HG03159 (cell line): Measurements from ENCODE around the gene TTC28.

ENCODE experiments used
- ATAC-seq: cut with Tn5 transposase; IDR thresholded peaks from one replicate; pipeline ENCODE4 v1.9.1; 2021; ENCODE audit warnings: mild to moderate bottlenecking, moderate library complexity; ENCODE audit not compliant: unreplicated experiment

The TTC28 gene

GRCh38 chr22:28314959-28315358 lies 364.7 kb downstream of the TTC28 start:
- no peak for ATAC-seq

DNA sequence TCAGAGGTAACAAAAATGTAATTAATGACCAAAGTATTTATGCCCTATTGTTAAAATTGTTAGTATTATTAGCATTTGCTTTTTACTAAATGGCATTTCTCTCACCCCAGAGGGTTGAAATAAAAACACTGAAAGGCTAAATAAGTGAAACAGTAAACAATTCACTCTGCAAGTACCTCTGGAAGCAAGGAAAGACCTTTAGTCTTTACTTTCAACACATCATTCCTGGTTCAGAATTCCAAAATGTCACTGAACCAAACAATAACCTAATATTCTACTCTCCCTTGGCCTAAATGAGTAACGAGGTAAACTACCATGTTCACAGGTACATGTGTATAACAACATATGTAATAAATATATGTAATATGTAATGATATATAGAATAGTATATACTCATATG lies 369.3 kb downstream of the TTC28 start:
- no peak for ATAC-seq

DNA sequence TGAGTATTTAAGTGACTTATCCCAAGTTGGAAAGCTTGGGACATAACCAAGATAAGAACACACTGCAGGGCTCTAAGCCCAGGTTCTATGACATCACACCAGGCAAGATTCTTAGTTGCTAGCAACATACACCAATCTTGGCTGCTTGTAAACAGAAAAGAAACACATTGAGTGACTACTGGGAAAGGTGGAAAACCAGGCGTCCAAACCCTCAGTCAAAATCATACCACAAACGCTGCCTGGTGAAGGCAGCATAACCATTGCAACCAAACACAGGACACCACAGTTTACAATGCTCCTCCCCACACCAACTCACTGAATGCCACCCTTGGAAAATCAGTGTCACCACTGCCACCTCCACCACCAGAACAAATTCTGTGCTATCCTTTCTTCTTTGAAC lies 379.9 kb downstream of the TTC28 start:
- ATAC-seq: no peak

DNA sequence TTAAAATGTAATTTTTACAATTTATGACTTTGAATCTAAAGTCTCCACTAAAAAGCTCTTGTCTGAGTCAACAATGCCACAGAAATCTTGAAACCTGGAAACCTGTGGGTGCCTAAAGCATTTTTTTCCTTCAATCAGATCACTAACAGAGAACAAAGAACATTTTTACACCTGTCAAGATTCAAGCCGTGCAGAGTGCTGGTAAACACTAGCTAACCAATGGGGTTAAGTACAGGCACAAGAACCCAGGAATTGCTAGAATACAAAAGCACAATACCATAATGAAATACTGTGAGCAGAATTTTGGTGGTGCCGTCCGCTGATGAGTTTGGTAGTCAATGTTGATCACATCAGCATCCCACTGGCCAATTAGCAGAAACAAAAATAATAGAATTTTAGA lies 380.3 kb downstream of the TTC28 start:
- no peak for ATAC-seq

- ATAC-seq: no peak
Measured at GRCh38 chr22:28297504-28297903, 382.1 kb downstream of the TTC28 start.

GRCh38 chr22:28296452-28296851 lies 383.2 kb downstream of the TTC28 start:
- no peak for ATAC-seq

DNA sequence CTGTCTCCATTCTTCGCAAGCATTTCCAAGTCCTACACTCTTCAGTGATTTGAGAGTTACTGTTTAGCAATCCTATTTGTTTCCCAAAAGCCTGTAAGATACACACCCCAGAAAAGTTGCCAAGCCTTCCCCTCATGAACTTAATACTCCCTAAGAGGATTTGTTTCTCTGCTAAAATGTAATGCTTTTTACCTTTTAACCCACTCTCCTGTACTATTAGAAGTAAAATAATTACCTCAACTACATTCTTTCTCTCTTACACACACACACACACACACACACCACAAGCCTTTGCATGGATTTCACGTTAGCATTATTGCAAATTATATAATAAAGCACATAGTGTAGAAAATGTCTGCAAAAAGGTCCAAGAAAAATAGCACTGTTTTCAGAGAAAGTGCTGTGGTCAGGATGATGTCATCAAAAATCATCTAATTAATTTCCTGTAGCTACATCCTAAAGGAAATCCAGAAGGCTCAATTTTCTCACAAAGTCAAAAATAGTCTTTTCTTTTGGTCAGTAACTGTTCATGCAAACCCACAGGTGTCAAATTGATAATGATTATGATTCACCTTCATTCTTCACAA lies 396.5 kb downstream of the TTC28 start:
- no peak for ATAC-seq

- no peak for ATAC-seq
Measured at GRCh38 chr22:28282405-28283067, 397.1 kb downstream of the TTC28 start.

GRCh38 chr22:28279888-28280287 lies 399.8 kb downstream of the TTC28 start:
- ATAC-seq: no peak

DNA sequence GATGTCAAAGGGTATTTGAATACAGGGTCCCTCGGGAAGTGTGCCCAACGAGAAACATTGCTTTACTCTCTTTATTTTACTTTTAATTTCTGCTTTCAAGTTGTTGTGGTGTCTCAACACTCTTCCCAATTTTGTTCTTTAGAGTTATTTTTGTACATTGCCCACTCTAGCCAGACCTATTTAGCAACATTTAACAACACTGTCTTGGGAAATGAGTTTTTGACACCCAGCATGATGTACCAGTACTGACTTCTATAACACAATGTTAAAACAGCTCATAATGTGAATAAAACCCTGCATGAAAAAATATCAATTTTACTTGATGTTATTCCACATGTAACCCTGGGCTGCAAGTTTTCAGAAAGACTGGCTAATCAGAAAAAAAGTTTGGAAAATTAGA lies 410.4 kb downstream of the TTC28 start:
- ATAC-seq: no peak

DNA sequence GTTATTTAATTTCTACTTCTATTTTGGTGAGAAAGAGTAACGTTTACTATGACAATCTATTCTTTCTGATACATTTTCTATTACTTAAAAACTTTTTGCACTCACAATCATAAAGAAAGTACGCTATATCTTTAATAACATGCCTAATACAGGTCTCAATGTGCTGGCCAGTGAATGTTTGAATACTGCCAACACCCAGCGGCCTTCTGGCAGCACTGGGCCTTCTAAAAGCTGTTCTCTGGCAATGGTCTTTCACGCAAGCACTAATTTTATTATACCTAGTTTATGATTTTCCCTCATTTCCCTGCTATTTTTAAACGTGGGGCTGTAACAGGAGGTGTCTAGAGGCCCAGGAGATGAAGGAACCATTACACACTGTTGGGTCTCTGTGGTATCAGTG lies 410.8 kb downstream of the TTC28 start:
- ATAC-seq: no peak

GRCh38 chr22:28268171-28268570 lies 411.5 kb downstream of the TTC28 start:
- ATAC-seq: no peak

- ATAC-seq: no peak
Measured at GRCh38 chr22:28260619-28261018, 419.0 kb downstream of the TTC28 start.

DNA sequence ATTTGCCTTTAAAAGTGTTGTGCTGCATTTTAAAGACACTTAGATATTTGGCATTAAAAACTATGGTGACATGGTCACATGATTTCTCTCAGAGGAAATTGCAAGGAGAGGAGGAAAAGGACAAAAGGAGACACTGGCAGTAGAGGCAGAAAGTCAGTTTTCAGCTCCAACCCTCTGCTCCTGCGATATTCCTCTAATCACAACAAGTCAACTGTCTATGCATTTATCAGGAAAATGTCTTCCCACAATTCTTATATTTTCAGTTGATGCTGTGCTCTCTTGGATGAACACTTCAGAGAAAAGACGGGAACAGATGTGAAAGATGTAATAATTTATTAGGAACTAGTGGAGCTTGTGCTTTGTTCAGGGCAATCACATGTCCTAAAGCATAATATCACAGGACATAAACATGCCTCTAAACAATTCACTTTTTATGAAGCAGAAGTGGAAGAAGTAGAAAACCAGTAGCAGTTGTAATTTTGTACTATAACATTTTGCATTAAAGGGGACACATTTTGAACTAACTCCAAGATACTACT lies 419.8 kb downstream of the TTC28 start:
- ATAC-seq: no peak

DNA sequence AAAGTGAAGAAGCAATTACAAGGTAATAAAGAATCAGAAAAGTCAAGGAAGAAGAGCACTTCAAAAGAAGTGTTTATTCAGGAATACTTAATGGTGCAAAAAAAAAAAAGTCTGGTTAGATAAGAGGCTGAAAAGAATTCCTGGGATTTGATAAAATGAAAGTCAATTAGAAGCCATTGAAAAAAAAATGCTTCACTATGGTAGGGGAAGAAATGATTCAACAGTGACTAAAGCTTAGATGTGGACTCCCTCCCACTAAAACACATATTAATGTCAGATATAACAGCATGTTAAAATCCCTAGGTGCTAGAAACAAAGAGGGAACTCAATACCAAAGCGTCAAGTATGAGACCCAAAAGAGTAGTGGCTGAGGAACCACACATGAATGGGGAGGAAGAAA lies 425.2 kb downstream of the TTC28 start:
- ATAC-seq: no peak

DNA sequence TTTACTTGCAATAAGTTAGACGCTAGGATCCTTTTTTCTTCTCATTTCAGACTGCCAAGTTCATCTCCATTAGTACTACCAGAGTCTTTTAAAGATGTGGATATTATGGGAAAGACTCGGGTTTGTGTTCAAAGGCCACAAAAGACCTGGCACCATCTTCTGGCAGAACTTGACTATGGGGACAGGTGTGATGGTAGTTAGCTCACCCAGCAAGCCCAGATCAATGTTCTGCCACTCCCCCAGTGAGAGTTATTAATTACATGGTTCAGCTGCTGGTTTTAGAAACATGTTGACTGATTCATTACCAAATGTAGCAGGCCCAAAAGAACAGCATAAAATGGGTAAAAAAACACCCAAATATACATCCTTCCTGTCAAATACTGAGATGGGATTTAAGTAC lies 427.1 kb downstream of the TTC28 start:
- ATAC-seq: no peak

GRCh38 chr22:28250036-28250695 lies 429.5 kb downstream of the TTC28 start:
- ATAC-seq: no peak

GRCh38 chr22:28249402-28249801 lies 430.2 kb downstream of the TTC28 start:
- no peak for ATAC-seq

DNA sequence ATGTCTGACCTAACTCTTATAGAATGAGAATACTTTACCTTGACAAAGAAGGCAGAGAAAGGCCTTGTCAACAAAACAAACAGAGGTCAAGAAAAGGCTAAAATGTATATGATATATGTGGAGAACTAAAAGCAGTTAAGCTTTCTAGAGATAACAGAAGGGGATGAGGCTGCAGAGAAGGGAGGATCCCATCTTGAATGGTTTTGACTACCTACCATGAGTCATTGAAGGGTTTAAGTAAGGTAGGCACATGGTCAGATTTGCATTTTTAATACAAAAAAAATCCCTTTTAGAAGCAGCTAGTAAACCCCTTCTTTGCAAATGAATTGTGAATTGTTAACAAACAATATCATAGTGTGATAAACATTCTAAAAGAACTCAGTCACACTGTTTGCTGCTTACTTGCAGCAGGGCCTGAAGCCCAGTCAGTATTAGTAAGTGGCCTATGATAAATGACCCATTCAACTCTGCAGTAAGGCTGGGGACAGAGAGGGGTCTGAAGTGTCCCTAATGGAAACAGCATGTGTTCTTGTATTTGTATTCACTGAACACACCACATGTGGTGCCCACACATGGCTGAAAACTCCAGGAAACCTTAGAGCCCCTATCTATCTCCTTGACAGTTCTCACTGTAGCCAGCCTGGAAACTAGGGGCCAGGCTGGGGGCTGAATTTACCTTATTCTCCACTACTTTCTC lies 431.8 kb downstream of the TTC28 start:
- no peak for ATAC-seq

GRCh38 chr22:28247136-28247535 lies 432.5 kb downstream of the TTC28 start:
- ATAC-seq: no peak

- no peak for ATAC-seq
Measured at GRCh38 chr22:28246397-28246796, 433.2 kb downstream of the TTC28 start.
